HepG2 (cell line): Measurements from ENCODE around the gene SGMS1.
"Not testable (repeated sequence)": the region's sequence is repeated elsewhere in the genome, so short reads cannot be mapped to it uniquely, and the experiment has no call there.

Experiments
- CTCF ChIP-seq: sonication (generic); formaldehyde crosslinking; IDR thresholded peaks from 2 replicates; pipeline ENCODE4 v1.5.0; 2020; ENCODE audit warnings: mild to moderate bottlenecking, missing genetic modification reagents, moderate library complexity
- DPF2 ChIP-seq: sonication (generic); formaldehyde crosslinking; IDR thresholded peaks from 2 replicates; pipeline ENCODE4 v1.4.0; 2020; ENCODE audit warnings: mild to moderate bottlenecking, low read depth, missing genetic modification reagents, borderline replicate concordance
- EEA1 ChIP-seq: sonication (generic); formaldehyde crosslinking; IDR thresholded peaks from 2 replicates; pipeline ENCODE4 v1.5.1; 2020; ENCODE audit warnings: mild to moderate bottlenecking, missing genetic modification reagents, borderline replicate concordance
- FOXK2 ChIP-seq: fragments of 450-650 bp; IDR thresholded peaks from 2 replicates; pipeline ENCODE4 v1.6.1; 2016
- HNF4G ChIP-seq, 2 experiments: sonication (generic) in 1 of 2; formaldehyde crosslinking in 1 of 2; IDR thresholded peaks; 2 replicates each; pipeline versions ENCODE4 v1.4.0 to v1.6.1; 2011 to 2020; ENCODE audit warnings: borderline replicate concordance in 2 of 2, low read depth in 2 of 2, mild to moderate bottlenecking in 2 of 2, low read length in 1 of 2, missing genetic modification reagents in 1 of 2, moderate library complexity in 1 of 2
- HOXA5 ChIP-seq: sonication (generic); formaldehyde crosslinking; IDR thresholded peaks from 2 replicates; pipeline ENCODE4 v1.4.0; 2020; ENCODE audit warnings: missing genetic modification reagents
- PBX2 ChIP-seq: IDR thresholded peaks from 2 replicates; pipeline ENCODE4 v1.6.1; 2016; ENCODE audit warnings: control low read depth
- RAD21 ChIP-seq: fragments of 450-650 bp; formaldehyde crosslinking; IDR thresholded peaks from 2 replicates; pipeline ENCODE4 v1.5.0; 2020; ENCODE audit warnings: mild to moderate bottlenecking
- SNRNP70 ChIP-seq: fragments of 200-400 bp; formaldehyde crosslinking; IDR thresholded peaks from 2 replicates; pipeline ENCODE4 v1.6.1; 2017; ENCODE audit warnings: mild to moderate bottlenecking, low read depth, low read length, moderate library complexity
- SP2 ChIP-seq: sonication (generic); formaldehyde crosslinking; IDR thresholded peaks from 2 replicates; pipeline ENCODE4 v1.5.1; 2020; ENCODE audit warnings: mild to moderate bottlenecking, missing genetic modification reagents
- SP4 ChIP-seq: sonication (generic); formaldehyde crosslinking; IDR thresholded peaks from 2 replicates; pipeline ENCODE4 v1.8.1; 2023; ENCODE audit warnings: mild to moderate bottlenecking, missing genetic modification reagents
- ZBTB38 ChIP-seq: sonication (generic); formaldehyde crosslinking; IDR thresholded peaks from 2 replicates; pipeline ENCODE4 v1.5.1; 2020; ENCODE audit warnings: mild to moderate bottlenecking, missing genetic modification reagents
- ZKSCAN1 ChIP-seq: fragments of 150-350 bp; IDR thresholded peaks from 2 replicates; pipeline ENCODE4 v1.6.1; 2014; ENCODE audit warnings: low read length
- TF ChIP-seq, protein P1 (sequence below), 2 experiments: fragments of 450-650 bp in 1 of 2; sonication (generic) in 1 of 2; formaldehyde crosslinking; IDR thresholded peaks; 2 replicates each; pipeline versions ENCODE4 v1.5.0 to v1.8.0; 2020 to 2022; ENCODE audit warnings: mild to moderate bottlenecking in 1 of 2, missing genetic modification reagents in 1 of 2

GRCh38 chr10:50364730-50365129 lies 259.0 kb downstream of the SGMS1 start:
- TF ChIP-seq, protein P1, sequence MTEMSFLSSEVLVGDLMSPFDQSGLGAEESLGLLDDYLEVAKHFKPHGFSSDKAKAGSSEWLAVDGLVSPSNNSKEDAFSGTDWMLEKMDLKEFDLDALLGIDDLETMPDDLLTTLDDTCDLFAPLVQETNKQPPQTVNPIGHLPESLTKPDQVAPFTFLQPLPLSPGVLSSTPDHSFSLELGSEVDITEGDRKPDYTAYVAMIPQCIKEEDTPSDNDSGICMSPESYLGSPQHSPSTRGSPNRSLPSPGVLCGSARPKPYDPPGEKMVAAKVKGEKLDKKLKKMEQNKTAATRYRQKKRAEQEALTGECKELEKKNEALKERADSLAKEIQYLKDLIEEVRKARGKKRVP (CRISPR knock-in tag; IDR thresholded peaks at IDR 0.05): not testable (repeated sequence)
- TF ChIP-seq ZKSCAN1; ZBTB38 (CRISPR knock-in tag); HOXA5 (CRISPR knock-in tag); FOXK2; RAD21; PBX2 (CRISPR knock-in tag); CTCF (CRISPR knock-in tag); SP4; DPF2 (CRISPR knock-in tag); HNF4G (IDR thresholded peaks at IDR 0.05; ENCODE audit: borderline replicate concordance, low read depth, low read length); HNF4G (CRISPR knock-in tag; IDR thresholded peaks at IDR 0.05; ENCODE audit: borderline replicate concordance, low read depth); SP2; EEA1 (CRISPR knock-in tag); SNRNP70: not testable (repeated sequence)
